Measurements from ENCODE around the gene TBX21.

TBX21 gene

DNA sequence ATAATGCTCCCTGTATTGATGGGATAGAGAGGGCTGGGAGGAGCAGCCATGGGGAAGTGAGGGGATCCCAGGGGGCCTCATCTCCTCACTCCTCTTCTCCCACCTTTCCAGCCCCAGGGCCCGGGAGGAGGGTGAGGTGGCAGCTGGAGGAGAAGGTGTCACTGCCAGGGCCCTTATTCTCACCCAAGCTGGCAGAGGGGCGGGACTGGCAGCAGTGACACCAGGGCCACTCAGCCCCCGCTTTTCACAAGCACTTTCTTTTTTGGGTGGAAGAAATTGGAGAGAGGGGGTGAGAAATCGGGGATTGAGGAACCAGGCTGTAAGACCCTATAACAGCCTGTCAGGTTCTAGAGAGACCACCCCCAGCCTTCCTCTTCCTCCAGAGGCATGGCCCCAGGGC is 2.4 kb upstream of the TBX21 start (continued):
- no peak for TF ChIP-seq ZNF280C (tag by site-specific recombination; IDR thresholded peaks at IDR 0.05)
- no peak for TF ChIP-seq ZBTB7A (tag by site-specific recombination; IDR thresholded peaks at IDR 0.05; ENCODE audit: low read depth)

DNA sequence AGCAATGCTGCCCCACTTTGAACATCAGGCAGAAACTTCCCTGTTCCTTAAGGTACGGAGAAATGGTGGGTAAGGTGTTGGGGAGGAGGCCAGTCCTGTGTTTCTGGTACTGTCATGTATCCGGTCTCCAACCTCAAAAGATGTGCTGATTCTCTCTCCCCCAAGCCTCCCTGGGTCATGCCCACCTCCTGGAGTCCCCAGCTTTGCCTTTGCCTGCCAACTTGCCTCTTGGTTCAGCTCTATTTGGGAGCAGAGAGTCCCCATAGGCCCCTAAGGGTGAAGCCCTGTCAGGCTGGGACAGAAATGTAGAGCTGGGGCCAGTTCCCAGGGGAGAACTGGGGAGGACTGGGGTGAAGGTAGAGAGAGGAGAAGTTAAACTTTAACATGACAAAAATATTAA is 1.6 kb upstream of the TBX21 start:
- POLR2A ChIA-PET, result interaction anchor here (0.5 to 0.6 kb wide), 2 partner anchors 87 to 362 kb away, joined by 3 to 5 read pairs; no protein-coding TSS in a partner anchor
- Histone ChIP-seq H3K27ac (ENCODE audit: extremely low read depth, low read depth, low read length) (no peak overlapping the region), H3K4me3 (ENCODE audit: low read depth, low read length) (no peak overlapping the region), H3K36me3 (ENCODE audit: control insufficient read depth in 2 of 2, insufficient read depth in 1 of 2, low read length in 2 of 2) (no peaks in the 10 kb centered on the region), H3K4me1 (ENCODE audit: control insufficient read depth, insufficient read depth, low read length) (no peaks in the 10 kb centered on the region; the same call in 1 of the 2 replicates), H3K9me3 (ENCODE audit: control insufficient read depth, insufficient read depth, low read depth, low read length) (no peaks in the 10 kb centered on the region)
- CTCF ChIA-PET, result interaction anchor here (0.7 to 1.3 kb wide), 4 partner anchors 9 to 100 kb away, joined by 4 to 5 read pairs (median 4); partner anchors contain the start of gene MRPL10
- TF ChIP-seq ZEB2 (tag by site-specific recombination; IDR thresholded peaks at IDR 0.05) (no peak), ZNF112 (tag by site-specific recombination; IDR thresholded peaks at IDR 0.05) (no peak), ZFP37 (tag by site-specific recombination; IDR thresholded peaks at IDR 0.05) (no peak), WT1 (tag by site-specific recombination; IDR thresholded peaks at IDR 0.05) (no peak), SETDB1 (IDR thresholded peaks at IDR 0.05; ENCODE audit: insufficient read length, low read length) (no peak), ZNF133 (tag by site-specific recombination; IDR thresholded peaks at IDR 0.05) (no peak), ZNF544 (tag by site-specific recombination; IDR thresholded peaks at IDR 0.05) (no peak), ZNF785 (tag by site-specific recombination; IDR thresholded peaks at IDR 0.05) (no peak), ZNF211 (tag by site-specific recombination; IDR thresholded peaks at IDR 0.05; ENCODE audit: low read depth) (no peak), ZNF792 (tag by site-specific recombination; IDR thresholded peaks at IDR 0.05) (no peak), GLIS1 (tag by site-specific recombination; IDR thresholded peaks at IDR 0.05) (no peak), ZNF202 (tag by site-specific recombination; IDR thresholded peaks at IDR 0.05; ENCODE audit: borderline replicate concordance) (no peak), ATF2 (tag by site-specific recombination; IDR thresholded peaks at IDR 0.05; ENCODE audit: low read depth) (no peak)
- TF ChIP-seq, protein P1, sequence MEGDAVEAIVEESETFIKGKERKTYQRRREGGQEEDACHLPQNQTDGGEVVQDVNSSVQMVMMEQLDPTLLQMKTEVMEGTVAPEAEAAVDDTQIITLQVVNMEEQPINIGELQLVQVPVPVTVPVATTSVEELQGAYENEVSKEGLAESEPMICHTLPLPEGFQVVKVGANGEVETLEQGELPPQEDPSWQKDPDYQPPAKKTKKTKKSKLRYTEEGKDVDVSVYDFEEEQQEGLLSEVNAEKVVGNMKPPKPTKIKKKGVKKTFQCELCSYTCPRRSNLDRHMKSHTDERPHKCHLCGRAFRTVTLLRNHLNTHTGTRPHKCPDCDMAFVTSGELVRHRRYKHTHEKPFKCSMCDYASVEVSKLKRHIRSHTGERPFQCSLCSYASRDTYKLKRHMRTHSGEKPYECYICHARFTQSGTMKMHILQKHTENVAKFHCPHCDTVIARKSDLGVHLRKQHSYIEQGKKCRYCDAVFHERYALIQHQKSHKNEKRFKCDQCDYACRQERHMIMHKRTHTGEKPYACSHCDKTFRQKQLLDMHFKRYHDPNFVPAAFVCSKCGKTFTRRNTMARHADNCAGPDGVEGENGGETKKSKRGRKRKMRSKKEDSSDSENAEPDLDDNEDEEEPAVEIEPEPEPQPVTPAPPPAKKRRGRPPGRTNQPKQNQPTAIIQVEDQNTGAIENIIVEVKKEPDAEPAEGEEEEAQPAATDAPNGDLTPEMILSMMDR (tag by site-specific recombination; IDR thresholded peaks at IDR 0.05), result no peak
- TF ChIP-seq, protein P2, sequence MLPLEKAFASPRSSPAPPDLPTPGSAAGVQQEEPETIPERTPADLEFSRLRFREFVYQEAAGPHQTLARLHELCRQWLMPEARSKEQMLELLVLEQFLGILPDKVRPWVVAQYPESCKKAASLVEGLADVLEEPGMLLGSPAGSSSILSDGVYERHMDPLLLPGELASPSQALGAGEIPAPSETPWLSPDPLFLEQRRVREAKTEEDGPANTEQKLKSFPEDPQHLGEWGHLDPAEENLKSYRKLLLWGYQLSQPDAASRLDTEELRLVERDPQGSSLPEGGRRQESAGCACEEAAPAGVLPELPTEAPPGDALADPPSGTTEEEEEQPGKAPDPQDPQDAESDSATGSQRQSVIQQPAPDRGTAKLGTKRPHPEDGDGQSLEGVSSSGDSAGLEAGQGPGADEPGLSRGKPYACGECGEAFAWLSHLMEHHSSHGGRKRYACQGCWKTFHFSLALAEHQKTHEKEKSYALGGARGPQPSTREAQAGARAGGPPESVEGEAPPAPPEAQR (tag by site-specific recombination; IDR thresholded peaks at IDR 0.05), result no peak
- TF ChIP-seq, protein P3, sequence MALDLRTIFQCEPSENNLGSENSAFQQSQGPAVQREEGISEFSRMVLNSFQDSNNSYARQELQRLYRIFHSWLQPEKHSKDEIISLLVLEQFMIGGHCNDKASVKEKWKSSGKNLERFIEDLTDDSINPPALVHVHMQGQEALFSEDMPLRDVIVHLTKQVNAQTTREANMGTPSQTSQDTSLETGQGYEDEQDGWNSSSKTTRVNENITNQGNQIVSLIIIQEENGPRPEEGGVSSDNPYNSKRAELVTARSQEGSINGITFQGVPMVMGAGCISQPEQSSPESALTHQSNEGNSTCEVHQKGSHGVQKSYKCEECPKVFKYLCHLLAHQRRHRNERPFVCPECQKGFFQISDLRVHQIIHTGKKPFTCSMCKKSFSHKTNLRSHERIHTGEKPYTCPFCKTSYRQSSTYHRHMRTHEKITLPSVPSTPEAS (tag by site-specific recombination; IDR thresholded peaks at IDR 0.05), result no peak
- TF ChIP-seq, protein P4, sequence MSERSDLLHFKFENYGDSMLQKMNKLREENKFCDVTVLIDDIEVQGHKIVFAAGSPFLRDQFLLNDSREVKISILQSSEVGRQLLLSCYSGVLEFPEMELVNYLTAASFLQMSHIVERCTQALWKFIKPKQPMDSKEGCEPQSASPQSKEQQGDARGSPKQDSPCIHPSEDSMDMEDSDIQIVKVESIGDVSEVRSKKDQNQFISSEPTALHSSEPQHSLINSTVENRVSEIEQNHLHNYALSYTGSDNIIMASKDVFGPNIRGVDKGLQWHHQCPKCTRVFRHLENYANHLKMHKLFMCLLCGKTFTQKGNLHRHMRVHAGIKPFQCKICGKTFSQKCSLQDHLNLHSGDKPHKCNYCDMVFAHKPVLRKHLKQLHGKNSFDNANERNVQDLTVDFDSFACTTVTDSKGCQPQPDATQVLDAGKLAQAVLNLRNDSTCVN (tag by site-specific recombination; optimal IDR thresholded peaks at IDR 0.05), result no peak
- TF ChIP-seq, protein P5, sequence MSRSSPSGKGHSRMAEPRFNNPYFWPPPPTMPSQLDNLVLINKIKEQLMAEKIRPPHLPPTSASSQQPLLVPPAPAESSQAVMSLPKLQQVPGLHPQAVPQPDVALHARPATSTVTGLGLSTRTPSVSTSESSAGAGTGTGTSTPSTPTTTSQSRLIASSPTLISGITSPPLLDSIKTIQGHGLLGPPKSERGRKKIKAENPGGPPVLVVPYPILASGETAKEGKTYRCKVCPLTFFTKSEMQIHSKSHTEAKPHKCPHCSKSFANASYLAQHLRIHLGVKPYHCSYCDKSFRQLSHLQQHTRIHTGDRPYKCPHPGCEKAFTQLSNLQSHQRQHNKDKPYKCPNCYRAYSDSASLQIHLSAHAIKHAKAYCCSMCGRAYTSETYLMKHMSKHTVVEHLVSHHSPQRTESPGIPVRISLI (tag by site-specific recombination; IDR thresholded peaks at IDR 0.05), result no peak
- TF ChIP-seq, protein P6, sequence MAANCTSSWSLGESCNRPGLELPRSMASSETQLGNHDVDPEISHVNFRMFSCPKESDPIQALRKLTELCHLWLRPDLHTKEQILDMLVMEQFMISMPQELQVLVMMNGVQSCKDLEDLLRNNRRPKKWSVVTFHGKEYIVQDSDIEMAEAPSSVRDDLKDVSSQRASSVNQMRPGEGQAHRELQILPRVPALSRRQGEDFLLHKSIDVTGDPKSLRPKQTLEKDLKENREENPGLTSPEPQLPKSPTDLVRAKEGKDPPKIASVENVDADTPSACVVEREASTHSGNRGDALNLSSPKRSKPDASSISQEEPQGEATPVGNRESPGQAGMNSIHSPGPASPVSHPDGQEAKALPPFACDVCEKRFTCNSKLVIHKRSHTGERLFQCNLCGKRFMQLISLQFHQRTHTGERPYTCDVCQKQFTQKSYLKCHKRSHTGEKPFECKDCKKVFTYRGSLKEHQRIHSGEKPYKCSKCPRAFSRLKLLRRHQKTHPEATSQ (tag by site-specific recombination; IDR thresholded peaks at IDR 0.05), result no peak
- TF ChIP-seq, protein P7, sequence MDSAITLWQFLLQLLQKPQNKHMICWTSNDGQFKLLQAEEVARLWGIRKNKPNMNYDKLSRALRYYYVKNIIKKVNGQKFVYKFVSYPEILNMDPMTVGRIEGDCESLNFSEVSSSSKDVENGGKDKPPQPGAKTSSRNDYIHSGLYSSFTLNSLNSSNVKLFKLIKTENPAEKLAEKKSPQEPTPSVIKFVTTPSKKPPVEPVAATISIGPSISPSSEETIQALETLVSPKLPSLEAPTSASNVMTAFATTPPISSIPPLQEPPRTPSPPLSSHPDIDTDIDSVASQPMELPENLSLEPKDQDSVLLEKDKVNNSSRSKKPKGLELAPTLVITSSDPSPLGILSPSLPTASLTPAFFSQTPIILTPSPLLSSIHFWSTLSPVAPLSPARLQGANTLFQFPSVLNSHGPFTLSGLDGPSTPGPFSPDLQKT (IDR thresholded peaks at IDR 0.05; ENCODE audit: borderline replicate concordance, low read depth, low read length), result no peak

Data from HEK293 (cell line).